WTC11 (cell line): Measurements from ENCODE around the gene CTNNA2. TPM values are rescaled to one million over a fixed set of nuclear protein-coding genes. Genes with fewer than 3 reads are reported as not detected.
A peak's percentile ranks its signal among the peaks of the same experiment; 100 is the strongest.

ENCODE experiments used
- ATAC-seq: fragments of 200-7000 bp; cut with Tn5 transposase; 2 replicates; pipeline ENCODE4 v1.10.0; 2021; ENCODE audit warnings: mild to moderate bottlenecking, moderate library complexity
- Bru-seq: library from RNA; stranded (reverse); fragments of 400-500 nt; gene quantifications from one replicate; lab custom pipeline; 2021; lab: Mats Ljungman, UMichigan
- CTCF ChIA-PET: fragments of 300-600 bp; sonication (Branson Sonifier 250); formaldehyde crosslinking; loops from one replicate; lab custom pipeline; 2021; ENCODE audit warnings: antibody characterized with exemption; lab: Charles Lee
- POLR2A ChIA-PET: fragments of 350-600 bp; sonication (Branson Sonifier 250); formaldehyde crosslinking; loops from one replicate; lab custom pipeline; 2021; ENCODE audit warnings: antibody characterized with exemption; lab: Charles Lee
- DNase-seq: peaks from one replicate; pipeline ENCODE4 v3.0.0; 2021; ENCODE audit warnings: low spot score
- H3K27ac Mint-ChIP-seq: 2 replicates; pipeline ENCODE4 v1.8.0; 2021; ENCODE audit warnings: mixed read lengths
- H3K27me3 Mint-ChIP-seq: 2 replicates; pipeline ENCODE4 v1.8.0; 2021; ENCODE audit warnings: low read depth, mild to moderate bottlenecking, moderate library complexity, mixed read lengths
- H3K36me3 Mint-ChIP-seq: 2 replicates; pipeline ENCODE4 v1.8.0; 2021; ENCODE audit warnings: mixed read lengths
- H3K4me1 Mint-ChIP-seq: 2 replicates; pipeline ENCODE4 v1.8.0; 2022; ENCODE audit warnings: mixed read lengths
- H3K4me3 Mint-ChIP-seq: 2 replicates; pipeline ENCODE4 v1.8.0; 2021; ENCODE audit warnings: mild to moderate bottlenecking, moderate library complexity, mixed read lengths
- H3K9me3 Mint-ChIP-seq: 2 replicates; pipeline ENCODE4 v1.8.0; 2021; ENCODE audit warnings: mixed read lengths
- CREB1 ChIP-seq: sonication (generic); formaldehyde crosslinking; IDR thresholded peaks from 2 replicates; pipeline ENCODE4 v1.8.0; 2023; ENCODE audit warnings: mild to moderate bottlenecking, missing genetic modification reagents
- ERG ChIP-seq: fragments of 250-450 bp; sonication (Bioruptor Pico); IDR thresholded peaks from 2 replicates; pipeline ENCODE4 v1.8.0; 2021; ENCODE audit warnings: mild to moderate bottlenecking
- FOXJ3 ChIP-seq: sonication (generic); formaldehyde crosslinking; IDR thresholded peaks from 2 replicates; pipeline ENCODE4 v1.9.0; 2021; ENCODE audit warnings: missing genetic modification reagents, mild to moderate bottlenecking, borderline replicate concordance
- PRDM15 ChIP-seq: sonication (generic); formaldehyde crosslinking; IDR thresholded peaks from 2 replicates; pipeline ENCODE4 v1.8.0; 2022; ENCODE audit warnings: missing genetic modification reagents
- SP1 ChIP-seq: sonication (generic); formaldehyde crosslinking; conservative IDR thresholded peaks from 2 replicates; pipeline ENCODE4 v1.8.1; 2022; ENCODE audit warnings: missing genetic modification reagents
- TEAD4 ChIP-seq: sonication (generic); formaldehyde crosslinking; IDR thresholded peaks from 2 replicates; pipeline ENCODE4 v1.8.0; 2022; ENCODE audit warnings: mild to moderate bottlenecking, missing genetic modification reagents
- TP53 ChIP-seq: sonication (generic); formaldehyde crosslinking; IDR thresholded peaks from 2 replicates; pipeline ENCODE4 v1.8.1; 2023; ENCODE audit warnings: mild to moderate bottlenecking, missing genetic modification reagents
- ZBTB21 ChIP-seq: sonication (generic); formaldehyde crosslinking; IDR thresholded peaks from 2 replicates; pipeline ENCODE4 v1.8.1; 2023; ENCODE audit warnings: mild to moderate bottlenecking, missing genetic modification reagents, borderline replicate concordance
- ZNF121 ChIP-seq: sonication (generic); formaldehyde crosslinking; IDR thresholded peaks from 2 replicates; pipeline ENCODE4 v1.8.0; 2023; ENCODE audit warnings: missing genetic modification reagents
- ZNF138 ChIP-seq: sonication (generic); formaldehyde crosslinking; conservative IDR thresholded peaks from 2 replicates; pipeline ENCODE4 v1.8.1; 2022; ENCODE audit warnings: mild to moderate bottlenecking, moderate library complexity, missing genetic modification reagents
- ZNF263 ChIP-seq: sonication (generic); formaldehyde crosslinking; IDR thresholded peaks from 2 replicates; pipeline ENCODE4 v1.8.1; 2022; ENCODE audit warnings: low read depth, mild to moderate bottlenecking, moderate library complexity, missing genetic modification reagents
- ZNF423 ChIP-seq: fragments of 250-450 bp; sonication (Bioruptor Pico); IDR thresholded peaks from 2 replicates; pipeline ENCODE4 v2.1.2; 2022; ENCODE audit warnings: mild to moderate bottlenecking, moderate library complexity
- long read RNA-seq, 3 experiments: library from RNA in 1 of 3; library from capped mRNA in 1 of 3; library from polyadenylated mRNA in 1 of 3; unstranded in 2 of 3; stranded (forward) in 1 of 3; transcript quantifications; one replicate each; pipeline ENCODE4 v2.0.0, GENCODE V29; 2021
- total RNA-seq: library from RNA; stranded (reverse); gene quantifications from 3 replicates; pipeline ENCODE4 v1.2.3, GENCODE V29; 2021
- TF ChIP-seq, protein P1 (sequence below): sonication (generic); formaldehyde crosslinking; IDR thresholded peaks from 2 replicates; pipeline ENCODE4 v1.8.0; 2023; ENCODE audit warnings: missing genetic modification reagents, mild to moderate bottlenecking, borderline replicate concordance
- TF ChIP-seq, protein P2 (sequence below): sonication (generic); formaldehyde crosslinking; IDR thresholded peaks from 2 replicates; pipeline ENCODE4 v1.8.1; 2022; ENCODE audit warnings: mild to moderate bottlenecking, moderate library complexity, missing genetic modification reagents
- TF ChIP-seq, protein P3 (sequence below): sonication (generic); formaldehyde crosslinking; IDR thresholded peaks from 2 replicates; pipeline ENCODE4 v1.8.0; 2022; ENCODE audit warnings: mild to moderate bottlenecking, missing genetic modification reagents
- TF ChIP-seq, protein P4 (sequence below): sonication (generic); formaldehyde crosslinking; IDR thresholded peaks from 2 replicates; pipeline ENCODE4 v1.8.1; 2023; ENCODE audit warnings: mild to moderate bottlenecking, missing genetic modification reagents, moderate library complexity
- TF ChIP-seq, protein P5 (sequence below): fragments of 250-450 bp; sonication (Bioruptor Pico); IDR thresholded peaks from 2 replicates; pipeline ENCODE4 v1.9.0; 2021; ENCODE audit warnings: moderate library complexity, mild to moderate bottlenecking, inconsistent platforms, borderline replicate concordance

Gene CTNNA2
- 3.8 to 6.7 TPM (median 5.7 TPM) in 3 replicates for total RNA-seq
- Bru-seq, nascent RNA: percentile 46 among the genes with signal in this experiment
- long read RNA-seq, experiment 1, partial matches to known transcripts: 1 of 15 reads
- long read RNA-seq, experiment 1, other reads (novel, unspliced or antisense): 14 of 15 reads
- long read RNA-seq, experiment 2, partial matches to known transcripts: 5 of 7 reads
- long read RNA-seq, experiment 2, other reads (novel, unspliced or antisense): 2 of 7 reads
- long read RNA-seq, experiment 3: 0 reads

DNA sequence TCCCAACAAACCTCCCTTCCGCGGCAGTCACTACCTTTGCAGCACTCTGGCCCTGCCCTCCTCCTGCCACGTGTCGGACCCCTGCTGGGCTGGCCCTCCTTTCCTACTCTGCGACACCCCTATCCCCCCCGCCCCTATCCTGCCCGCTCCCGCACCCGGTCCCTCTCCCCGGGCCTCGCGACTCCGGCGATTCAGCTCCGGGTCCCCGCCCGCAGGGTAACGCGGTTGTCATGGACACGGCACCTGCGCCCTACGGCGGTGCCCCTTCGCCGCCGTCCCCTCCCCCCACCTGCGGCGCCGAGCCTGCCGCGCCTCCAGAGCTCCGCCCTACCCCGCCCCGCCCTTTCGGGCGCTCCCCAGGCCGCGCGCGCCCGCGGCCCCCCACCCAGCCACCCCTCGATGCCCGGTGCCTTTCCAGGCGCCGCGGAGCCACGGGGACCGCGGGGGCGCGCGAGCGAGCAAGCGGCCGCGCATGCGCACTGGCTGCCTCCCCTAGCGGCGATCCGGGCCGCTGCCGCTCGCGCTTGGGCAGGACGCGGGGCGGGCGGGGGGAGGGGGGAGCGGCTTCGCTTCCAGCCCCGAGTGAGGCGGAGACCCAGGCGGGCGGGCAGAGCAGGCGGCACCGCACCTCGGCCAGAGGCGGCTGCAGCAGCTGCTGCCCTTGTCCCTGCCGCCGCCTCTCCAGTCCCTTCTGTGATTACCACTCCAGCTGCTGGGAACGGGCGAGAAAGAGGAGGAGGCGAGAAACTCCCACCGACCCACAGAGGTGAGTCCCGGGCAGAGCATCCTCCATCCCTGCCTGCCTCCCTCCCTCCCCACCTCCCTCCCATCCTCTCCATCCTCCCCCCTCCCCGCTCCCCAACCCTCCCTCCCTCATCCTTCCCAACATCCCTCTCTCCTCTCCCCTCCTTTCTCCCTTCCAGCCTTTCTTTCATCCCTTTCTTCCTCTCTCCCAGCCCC, at the start of gene CTNNA2:
CTNNA2 (plus strand) TSS at position 610 of the 960 bp plus-strand sequence.
- DNase-seq: peak; percentile 92
- TF ChIP-seq, protein P1, sequence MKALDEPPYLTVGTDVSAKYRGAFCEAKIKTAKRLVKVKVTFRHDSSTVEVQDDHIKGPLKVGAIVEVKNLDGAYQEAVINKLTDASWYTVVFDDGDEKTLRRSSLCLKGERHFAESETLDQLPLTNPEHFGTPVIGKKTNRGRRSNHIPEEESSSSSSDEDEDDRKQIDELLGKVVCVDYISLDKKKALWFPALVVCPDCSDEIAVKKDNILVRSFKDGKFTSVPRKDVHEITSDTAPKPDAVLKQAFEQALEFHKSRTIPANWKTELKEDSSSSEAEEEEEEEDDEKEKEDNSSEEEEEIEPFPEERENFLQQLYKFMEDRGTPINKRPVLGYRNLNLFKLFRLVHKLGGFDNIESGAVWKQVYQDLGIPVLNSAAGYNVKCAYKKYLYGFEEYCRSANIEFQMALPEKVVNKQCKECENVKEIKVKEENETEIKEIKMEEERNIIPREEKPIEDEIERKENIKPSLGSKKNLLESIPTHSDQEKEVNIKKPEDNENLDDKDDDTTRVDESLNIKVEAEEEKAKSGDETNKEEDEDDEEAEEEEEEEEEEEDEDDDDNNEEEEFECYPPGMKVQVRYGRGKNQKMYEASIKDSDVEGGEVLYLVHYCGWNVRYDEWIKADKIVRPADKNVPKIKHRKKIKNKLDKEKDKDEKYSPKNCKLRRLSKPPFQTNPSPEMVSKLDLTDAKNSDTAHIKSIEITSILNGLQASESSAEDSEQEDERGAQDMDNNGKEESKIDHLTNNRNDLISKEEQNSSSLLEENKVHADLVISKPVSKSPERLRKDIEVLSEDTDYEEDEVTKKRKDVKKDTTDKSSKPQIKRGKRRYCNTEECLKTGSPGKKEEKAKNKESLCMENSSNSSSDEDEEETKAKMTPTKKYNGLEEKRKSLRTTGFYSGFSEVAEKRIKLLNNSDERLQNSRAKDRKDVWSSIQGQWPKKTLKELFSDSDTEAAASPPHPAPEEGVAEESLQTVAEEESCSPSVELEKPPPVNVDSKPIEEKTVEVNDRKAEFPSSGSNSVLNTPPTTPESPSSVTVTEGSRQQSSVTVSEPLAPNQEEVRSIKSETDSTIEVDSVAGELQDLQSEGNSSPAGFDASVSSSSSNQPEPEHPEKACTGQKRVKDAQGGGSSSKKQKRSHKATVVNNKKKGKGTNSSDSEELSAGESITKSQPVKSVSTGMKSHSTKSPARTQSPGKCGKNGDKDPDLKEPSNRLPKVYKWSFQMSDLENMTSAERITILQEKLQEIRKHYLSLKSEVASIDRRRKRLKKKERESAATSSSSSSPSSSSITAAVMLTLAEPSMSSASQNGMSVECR (CRISPR knock-in tag): no peak
- TF ChIP-seq ZNF263 (peak; percentile 36; the same call in 1 of the 2 replicates), TP53 (peak; percentile 27; the same call in 1 of the 2 replicates), ZBTB21 (CRISPR knock-in tag) (0 out of 2 replicates have a peak, but pooled peaks have one; percentile 18), SP1 (CRISPR knock-in tag) (0 out of 2 replicates have a peak, but pooled peaks have one; percentile 39), ZNF138 (no peak), ZNF121 (no peak)
- TF ChIP-seq, protein P2, sequence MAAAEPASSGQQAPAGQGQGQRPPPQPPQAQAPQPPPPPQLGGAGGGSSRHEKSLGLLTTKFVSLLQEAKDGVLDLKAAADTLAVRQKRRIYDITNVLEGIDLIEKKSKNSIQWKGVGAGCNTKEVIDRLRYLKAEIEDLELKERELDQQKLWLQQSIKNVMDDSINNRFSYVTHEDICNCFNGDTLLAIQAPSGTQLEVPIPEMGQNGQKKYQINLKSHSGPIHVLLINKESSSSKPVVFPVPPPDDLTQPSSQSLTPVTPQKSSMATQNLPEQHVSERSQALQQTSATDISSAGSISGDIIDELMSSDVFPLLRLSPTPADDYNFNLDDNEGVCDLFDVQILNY (CRISPR knock-in tag): 0 out of 2 replicates have a peak, but pooled peaks have one; percentile 38
- TF ChIP-seq, protein P3, sequence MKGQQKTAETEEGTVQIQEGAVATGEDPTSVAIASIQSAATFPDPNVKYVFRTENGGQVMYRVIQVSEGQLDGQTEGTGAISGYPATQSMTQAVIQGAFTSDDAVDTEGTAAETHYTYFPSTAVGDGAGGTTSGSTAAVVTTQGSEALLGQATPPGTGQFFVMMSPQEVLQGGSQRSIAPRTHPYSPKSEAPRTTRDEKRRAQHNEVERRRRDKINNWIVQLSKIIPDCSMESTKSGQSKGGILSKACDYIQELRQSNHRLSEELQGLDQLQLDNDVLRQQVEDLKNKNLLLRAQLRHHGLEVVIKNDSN (CRISPR knock-in tag): peak; percentile 82
- TF ChIP-seq, protein P4, sequence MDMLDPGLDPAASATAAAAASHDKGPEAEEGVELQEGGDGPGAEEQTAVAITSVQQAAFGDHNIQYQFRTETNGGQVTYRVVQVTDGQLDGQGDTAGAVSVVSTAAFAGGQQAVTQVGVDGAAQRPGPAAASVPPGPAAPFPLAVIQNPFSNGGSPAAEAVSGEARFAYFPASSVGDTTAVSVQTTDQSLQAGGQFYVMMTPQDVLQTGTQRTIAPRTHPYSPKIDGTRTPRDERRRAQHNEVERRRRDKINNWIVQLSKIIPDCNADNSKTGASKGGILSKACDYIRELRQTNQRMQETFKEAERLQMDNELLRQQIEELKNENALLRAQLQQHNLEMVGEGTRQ (CRISPR knock-in tag): peak; percentile 83
- POLR2A ChIA-PET: interaction anchor here (0.7 kb wide), 1 partner anchor 13 kb away, joined by 3 read pairs; no protein-coding TSS in a partner anchor
- no peaks in the 10 kb centered on the region for H3K9me3 Mint-ChIP-seq
- H3K36me3 Mint-ChIP-seq: no peaks in the 10 kb centered on the region
- peak within 1 kb of the TSS; percentile 82 for H3K4me3 Mint-ChIP-seq
- CTCF ChIA-PET: interaction anchor here (0.6 to 1.6 kb wide), 16 partner anchors 13 to 1991 kb away, joined by 3 to 7 read pairs (median 3); no protein-coding TSS in a partner anchor
- H3K4me1 Mint-ChIP-seq: peaks cover 44% of the 10 kb centered on the region
- H3K27ac Mint-ChIP-seq: peak within 1 kb of the TSS; percentile 59
- ATAC-seq: peak; percentile 86
- H3K27me3 Mint-ChIP-seq: peaks cover 10% of the 10 kb centered on the region

- POLR2A ChIA-PET: no interaction called here
- CTCF ChIA-PET: no interaction called here
- Mint-ChIP-seq H3K36me3 (no peaks in the 10 kb centered on the region), H3K4me1 (no peaks in the 10 kb centered on the region), H3K9me3 (no peaks in the 10 kb centered on the region), H3K27ac (no peak overlapping the region), H3K27me3 (no peaks in the 10 kb centered on the region), H3K4me3 (no peak overlapping the region)
- no peak for ATAC-seq
- DNase-seq: no peak
- TF ChIP-seq ERG (CRISPR knock-in tag) (no peak), CREB1 (no peak), TEAD4 (CRISPR knock-in tag) (no peak), ZNF423 (CRISPR knock-in tag) (no peak), FOXJ3 (CRISPR knock-in tag) (no peak), PRDM15 (CRISPR knock-in tag) (no peak)
- TF ChIP-seq, protein P5, sequence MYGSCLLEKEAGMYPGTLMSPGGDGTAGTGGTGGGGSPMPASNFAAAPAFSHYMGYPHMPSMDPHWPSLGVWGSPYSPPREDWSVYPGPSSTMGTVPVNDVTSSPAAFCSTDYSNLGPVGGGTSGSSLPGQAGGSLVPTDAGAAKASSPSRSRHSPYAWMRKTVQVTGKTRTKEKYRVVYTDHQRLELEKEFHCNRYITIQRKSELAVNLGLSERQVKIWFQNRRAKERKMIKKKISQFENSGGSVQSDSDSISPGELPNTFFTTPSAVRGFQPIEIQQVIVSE (CRISPR knock-in tag): no peak
Measured at GRCh38 chr2:79487399-79487798, 25.5 kb upstream of the CTNNA2 start.
